ENCODE measurements around the gene KIAA1755. TPM values are rescaled to one million over a fixed set of nuclear protein-coding genes. Genes with fewer than 3 reads are reported as not detected.

KIAA1755 gene
- total RNA-seq, 1 experiment from 2014 or later, result 0.17 TPM

DNA sequence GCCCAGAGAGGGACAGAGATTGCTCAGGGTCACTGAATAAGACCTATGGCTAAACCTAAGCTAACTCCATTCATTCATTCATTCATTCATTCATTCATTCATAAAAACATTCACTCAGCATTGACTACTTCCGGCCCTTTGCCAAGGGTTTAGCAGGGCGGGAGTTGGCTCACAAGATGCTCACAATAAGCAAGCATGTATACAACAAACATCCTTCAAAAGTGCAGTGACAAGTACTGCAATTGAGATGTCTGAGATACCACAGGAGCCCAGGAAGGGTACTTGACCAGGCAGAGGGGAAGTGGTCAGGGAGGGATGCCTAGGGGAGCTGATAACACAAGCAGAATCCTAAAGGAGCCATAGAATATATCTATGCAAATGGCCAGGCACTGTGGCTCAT is 18.2 kb upstream of the KIAA1755 start:
- H3K9me3 Mint-ChIP-seq, result peaks cover 10 to 15% of the 10 kb centered on the region in 2 experiments
- Histone ChIP-seq H3K23ac (ENCODE audit: insufficient read length, low read depth, low read length) (no peak overlapping the region), H2BK15ac (ENCODE audit: low read depth, low read length) (no peak overlapping the region), H3K4ac (ENCODE audit: low read depth, low read length) (no peak overlapping the region), H4K91ac (ENCODE audit: insufficient read length, low read depth, low read length) (no peak overlapping the region), H3T11ph (ENCODE audit: low read length) (no peak overlapping the region), H2BK120ac (ENCODE audit: low read depth, low read length, poor library complexity, severe bottlenecking) (no peak overlapping the region), H2BK20ac (ENCODE audit: low read depth, low read length, poor library complexity, severe bottlenecking) (no peak overlapping the region), H3K27ac (ENCODE audit: insufficient read length, low read depth, low read length) (no peak overlapping the region), H3K14ac (ENCODE audit: insufficient read depth, low read length) (no peak overlapping the region), H3K79me2 (ENCODE audit: insufficient read depth, low read length) (no peaks in the 10 kb centered on the region), H3K23me2 (ENCODE audit: insufficient read length, low read depth, low read length, poor library complexity, severe bottlenecking) (no peaks in the 10 kb centered on the region), H4K8ac (replicated peaks; ENCODE audit: insufficient read length, low read depth, low read length) (no peak overlapping the region), H4K20me1 (ENCODE audit: control insufficient read depth, insufficient read depth, insufficient read length) (no peaks in the 10 kb centered on the region), H2BK5ac (ENCODE audit: insufficient read length, low read length) (no peak overlapping the region), H3K56ac (ENCODE audit: insufficient read length, low read depth, low read length) (no peak overlapping the region), H3K4me1 (ENCODE audit: insufficient read depth, low read length) (no peaks in the 10 kb centered on the region), H3K9ac (ENCODE audit: extremely low read depth, insufficient read length, low read length) (no peak overlapping the region), H4K5ac (ENCODE audit: insufficient read length, low read depth, low read length) (no peak overlapping the region), H3K18ac (ENCODE audit: insufficient read length, low read depth, low read length) (no peak overlapping the region), H2BK12ac (ENCODE audit: insufficient read length, low read depth, low read length) (no peak overlapping the region), H2AK5ac (ENCODE audit: insufficient read length, low read length) (no peak overlapping the region), H3K4me2 (ENCODE audit: insufficient read depth, insufficient read length, low read length) (no peak overlapping the region), H3K27me3 (ENCODE audit: insufficient read depth, low read length) (no peaks in the 10 kb centered on the region), H3K79me1 (ENCODE audit: insufficient read depth, low read depth, low read length, poor library complexity, severe bottlenecking) (no peaks in the 10 kb centered on the region), H3K9me3 (ENCODE audit: control insufficient read depth, low read depth, low read length) (no peaks in the 10 kb centered on the region), H2AFZ (ENCODE audit: low read length) (no peak overlapping the region)
- H3K4me3 Mint-ChIP-seq, result no peak overlapping the region
- peaks cover 0 to 8% (median 3%) of the 10 kb centered on the region in 3 experiments; a peak in 3 of 7 replicates for H3K36me3 Mint-ChIP-seq (ENCODE audit: insufficient read depth in 1 of 3, low read depth in 3 of 3)
- peaks cover 10 to 15% of the 10 kb centered on the region in 2 experiments for H3K4me1 Mint-ChIP-seq
- DNase-seq, result no peak
- WGBS (ENCODE audit: extremely low coverage, insufficient read length, low lambda C conversion rate), result no CpG with 5 or more reads among the region's 2 CpGs
- no peak overlapping the region for H3K27ac Mint-ChIP-seq
- no peaks in the 10 kb centered on the region; the same call in 1 of the 2 replicates for H3K27me3 Mint-ChIP-seq (ENCODE audit: low read depth)
- no peak for TF ChIP-seq CTCF (conservative IDR thresholded peaks at IDR 0.05)

Measured in H9 (cell line).